MCF 10A (cell line): ENCODE data around the gene DMAC2. TPM values are rescaled to one million over a fixed set of nuclear protein-coding genes. Genes with fewer than 3 reads are reported as not detected.

Experiments used
- BruUV-seq: library from RNA; stranded (reverse); fragments of 400-500 nt; replicated peaks from 2 replicates; lab custom pipeline; 2021; lab: Mats Ljungman, UMichigan
- CTCF ChIA-PET: fragments of 300-600 bp; sonication (Branson Sonifier 250); formaldehyde crosslinking; extraction: SDS; loops from one replicate; lab custom pipeline; 2021; ENCODE audit warnings: antibody characterized with exemption, inconsistent platforms; lab: Yijun Ruan, JAX
- POLR2A ChIA-PET: fragments of 300-600, 350-650 bp; sonication (Branson Sonifier 250); formaldehyde crosslinking; extraction: SDS; loops from one replicate; lab custom pipeline; 2020; ENCODE audit warnings: antibody characterized with exemption, inconsistent platforms; lab: Yijun Ruan, JAX
- DNase-seq: peaks from one replicate; pipeline ENCODE4 v3.0.0-alpha.2; 2018; ENCODE audit not compliant: unreplicated experiment
- H3K27ac Mint-ChIP-seq: one replicate; pipeline ENCODE4 v1.8.0; 2022; ENCODE audit warnings: mild to moderate bottlenecking, low read depth, mixed read lengths; ENCODE audit not compliant: unreplicated experiment
- H3K27me3 Mint-ChIP-seq: one replicate; pipeline ENCODE4 v1.8.0; 2022; ENCODE audit warnings: mixed read lengths; ENCODE audit not compliant: insufficient read depth, unreplicated experiment
- H3K36me3 Mint-ChIP-seq: one replicate; pipeline ENCODE4 v1.8.0; 2022; ENCODE audit warnings: mild to moderate bottlenecking, moderate library complexity, mixed read lengths; ENCODE audit not compliant: insufficient read depth, unreplicated experiment
- H3K4me1 Mint-ChIP-seq: one replicate; pipeline ENCODE4 v1.8.0; 2022; ENCODE audit warnings: mixed read lengths; ENCODE audit not compliant: insufficient read depth, unreplicated experiment
- H3K4me3 Mint-ChIP-seq: one replicate; pipeline ENCODE4 v1.8.0; 2022; ENCODE audit warnings: mild to moderate bottlenecking, moderate library complexity, mixed read lengths; ENCODE audit not compliant: unreplicated experiment
- H3K9me3 Mint-ChIP-seq: one replicate; pipeline ENCODE4 v1.8.0; 2022; ENCODE audit warnings: mixed read lengths; ENCODE audit not compliant: unreplicated experiment
- CTCF ChIP-seq: fragments of 200-600 bp; IDR thresholded peaks from one replicate; pipeline ENCODE4 v1.8.0; 2022; ENCODE audit warnings: antibody characterized with exemption, mild to moderate bottlenecking; ENCODE audit not compliant: unreplicated experiment
- intact Hi-C: fragments of 100-400 bp; cut with micrococcal nuclease; formaldehyde crosslinking; loops from 2 replicates; pipeline ENCODE4 v1.14.1; 2022
- total RNA-seq: library from RNA; stranded (reverse); gene quantifications from 2 replicates; pipeline ENCODE4 v1.2.3, GENCODE V29; 2022

Gene DMAC2
- total RNA-seq, 1 experiment from 2014 or later, result 34.8 TPM

DNA sequence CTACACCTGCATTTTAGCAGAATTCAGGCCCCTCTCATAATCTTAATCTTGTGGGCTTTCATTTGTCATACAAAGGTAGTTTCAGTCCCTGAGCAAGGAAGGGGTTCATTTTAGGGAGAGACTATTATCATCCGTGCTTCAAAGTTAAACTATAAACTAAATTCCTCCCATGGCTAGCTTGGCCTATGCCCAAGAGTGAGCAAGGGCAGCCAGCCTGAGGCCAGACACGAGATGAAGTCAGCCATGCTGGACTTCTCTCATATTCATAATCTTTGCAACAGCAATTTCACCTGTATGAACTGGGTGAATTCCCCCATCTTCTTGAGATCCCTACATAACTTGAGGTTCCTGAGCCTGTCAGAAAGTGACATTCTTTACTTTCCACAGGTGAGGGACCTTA, 16.2 kb upstream of the DMAC2 start:
- no peaks in the 10 kb centered on the region for H3K4me1 Mint-ChIP-seq
- no peak overlapping the region for H3K27ac Mint-ChIP-seq
- DNase-seq, result no peak
- BruUV-seq, result no TSS peak
- ChIA-PET CTCF (interaction anchor here (0.6 to 14.6 kb wide), 5 partner anchors 9 to 1938 kb away, joined by 3 to 315 read pairs (median 3); no protein-coding TSS in a partner anchor), POLR2A (no interaction called here)
- no peaks in the 10 kb centered on the region for H3K36me3 Mint-ChIP-seq
- no peak for TF ChIP-seq CTCF
- peaks cover 86% of the 10 kb centered on the region for H3K27me3 Mint-ChIP-seq
- intact Hi-C loops, result no loop called here
- no peak overlapping the region for H3K4me3 Mint-ChIP-seq
- no peaks in the 10 kb centered on the region for H3K9me3 Mint-ChIP-seq

- H3K9me3 Mint-ChIP-seq, result no peaks in the 10 kb centered on the region
- intact Hi-C loops, result no loop called here
- no peak for DNase-seq
- ChIA-PET CTCF (interaction anchor here (0.6 to 14.6 kb wide), 6 partner anchors 94 to 309 kb away, joined by 3 to 315 read pairs (median 3); no protein-coding TSS in a partner anchor), POLR2A (no interaction called here)
- TF ChIP-seq CTCF, result no peak
- no TSS peak for BruUV-seq
- no peak overlapping the region for H3K4me3 Mint-ChIP-seq
- no peak overlapping the region for H3K27ac Mint-ChIP-seq
- no peaks in the 10 kb centered on the region for H3K4me1 Mint-ChIP-seq
- peaks cover 71% of the 10 kb centered on the region for H3K27me3 Mint-ChIP-seq
- H3K36me3 Mint-ChIP-seq, result no peaks in the 10 kb centered on the region
These were observed 13.0 kb upstream of the DMAC2 start for GRCh38 chr19:41452584-41453275.

DNA sequence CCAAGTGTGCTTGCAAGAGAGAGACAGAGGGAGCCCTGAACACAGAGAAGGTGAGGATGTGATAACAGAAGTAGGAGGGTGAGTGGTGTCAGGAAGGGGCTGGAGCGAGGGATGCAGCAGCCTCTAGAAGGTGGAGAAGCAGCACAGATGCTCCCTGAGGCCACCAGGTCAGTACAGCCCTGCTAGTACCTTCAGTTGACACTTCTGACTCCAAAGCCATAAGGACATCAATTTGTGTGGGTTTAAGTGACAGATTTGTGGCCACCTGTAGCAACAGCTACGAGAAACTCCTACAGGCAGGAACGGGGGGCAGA, 10.1 kb upstream of the DMAC2 start:
- no TSS peak for BruUV-seq
- H3K4me3 Mint-ChIP-seq, result no peak overlapping the region
- H3K9me3 Mint-ChIP-seq, result no peaks in the 10 kb centered on the region
- H3K27me3 Mint-ChIP-seq, result peaks cover 45% of the 10 kb centered on the region
- no peaks in the 10 kb centered on the region for H3K4me1 Mint-ChIP-seq
- ChIA-PET POLR2A (interaction anchor here (2.6 kb wide), 2 partner anchors 10 to 120 kb away, joined by 7 to 8 read pairs; partner anchors contain the start of gene DMAC2), CTCF (interaction anchor here (0.5 to 14.6 kb wide), 21 partner anchors 9 to 537 kb away, joined by 3 to 315 read pairs (median 4); partner anchors contain the start of gene DMAC2)
- DNase-seq, result no peak
- intact Hi-C loops, result loop anchor here (1.0 kb wide), 4 partner anchors 87 to 145 kb away; no protein-coding TSS in a partner anchor
- TF ChIP-seq CTCF, result no peak
- no peaks in the 10 kb centered on the region for H3K36me3 Mint-ChIP-seq
- no peak overlapping the region for H3K27ac Mint-ChIP-seq

DNA sequence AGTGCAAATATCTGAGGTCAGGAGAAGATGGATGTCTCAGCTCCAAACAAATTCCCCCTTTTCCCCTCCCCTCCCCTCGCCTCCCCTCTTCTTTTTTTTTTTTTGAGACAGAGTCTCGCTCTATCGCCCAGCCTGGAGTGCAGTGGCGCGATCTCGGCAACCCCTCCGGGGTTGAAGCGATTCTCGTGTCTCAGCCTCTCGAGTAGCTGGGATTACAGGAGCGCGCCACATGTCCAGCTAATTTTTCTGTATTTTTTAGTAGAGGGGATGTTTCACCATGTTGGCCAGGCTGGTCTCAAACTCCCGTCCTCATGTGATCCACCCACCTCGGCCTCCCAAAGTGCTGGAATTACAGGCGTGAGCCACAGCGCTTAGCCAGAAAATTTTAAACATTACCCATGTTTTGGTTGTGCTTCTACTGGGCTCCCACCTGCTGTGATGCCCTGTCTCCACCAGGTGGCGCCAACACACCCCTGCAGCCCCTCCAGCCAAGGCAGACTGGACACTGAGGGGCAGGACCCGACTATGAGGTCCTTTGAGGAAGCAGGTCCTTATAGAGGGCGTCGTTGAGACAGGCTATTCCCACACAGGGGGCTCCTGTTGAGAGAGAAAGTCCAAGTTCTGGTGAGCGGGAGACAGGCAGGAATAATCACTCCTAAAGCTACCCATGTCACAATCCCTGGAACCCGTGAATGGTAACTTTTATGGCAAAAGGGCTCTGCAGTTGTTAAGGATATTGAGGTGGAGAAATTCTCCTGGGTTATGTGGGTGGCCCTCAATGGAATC, 9.6 kb upstream of the DMAC2 start:
- DNase-seq, result peak; percentile 68
- no peaks in the 10 kb centered on the region for H3K36me3 Mint-ChIP-seq
- BruUV-seq, result no TSS peak
- no peaks in the 10 kb centered on the region for H3K9me3 Mint-ChIP-seq
- no peak overlapping the region for H3K27ac Mint-ChIP-seq
- ChIA-PET CTCF (interaction anchor here (0.5 to 14.6 kb wide), 38 partner anchors 9 to 335 kb away, joined by 3 to 315 read pairs (median 4); partner anchors contain the start of genes CEACAM21, CYP2F1 and DMAC2), POLR2A (interaction anchor here (2.6 kb wide), 2 partner anchors 9 to 121 kb away, joined by 7 to 8 read pairs; partner anchors contain the start of gene DMAC2)
- no peaks in the 10 kb centered on the region for H3K4me1 Mint-ChIP-seq
- intact Hi-C loops, result loop anchor here (1.0 kb wide), 4 partner anchors 88 to 146 kb away; no protein-coding TSS in a partner anchor
- peak; percentile 94 for TF ChIP-seq CTCF
- H3K4me3 Mint-ChIP-seq, result peak overlapping the region; percentile 35
- H3K27me3 Mint-ChIP-seq, result peaks cover 44% of the 10 kb centered on the region
